HPDE6-E6E7 (cell line): ENCODE data around the gene ARMC2.
A peak's percentile ranks its signal among the peaks of the same experiment; 100 is the strongest.
"Not testable (repeated sequence)": the region's sequence is repeated elsewhere in the genome, so short reads cannot be mapped to it uniquely, and the experiment has no call there.

Experiments used
- DNase-seq: peaks from one replicate; pipeline ENCODE4 v3.0.0; 2011; ENCODE audit warnings: missing footprints; ENCODE audit errors: extremely low spot score

The ARMC2 gene

DNA sequence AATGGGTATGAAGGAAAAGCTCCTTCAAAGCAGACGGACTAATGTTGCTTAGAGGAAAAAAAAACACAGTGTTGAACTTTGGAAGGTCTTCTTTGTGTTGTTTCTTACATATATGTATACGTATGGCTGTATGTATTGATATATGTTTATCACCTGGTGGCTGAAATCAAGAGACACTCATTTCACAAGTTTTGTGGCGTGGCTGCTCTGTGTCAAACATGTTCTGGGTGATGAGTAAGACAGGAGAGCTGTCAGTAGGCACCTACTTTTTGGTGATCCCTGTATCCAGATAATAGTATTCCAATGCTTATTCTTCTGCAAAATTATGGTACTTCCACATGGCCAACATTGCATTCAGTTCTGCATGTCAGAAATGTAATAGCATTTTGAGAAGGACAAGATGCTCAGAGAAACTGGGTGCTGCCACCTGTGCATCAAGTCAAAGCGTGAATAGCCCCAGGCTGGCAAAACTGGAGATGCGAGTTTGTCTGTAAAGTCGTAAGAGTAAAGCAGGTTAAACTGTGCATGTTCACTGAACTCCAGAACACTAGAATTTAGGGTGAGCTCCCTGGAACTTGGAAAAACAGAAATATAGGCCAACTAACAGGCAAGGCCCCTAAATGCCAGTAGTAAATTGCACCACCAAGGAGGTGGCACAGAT is 67.9 kb downstream of the ARMC2 start:
- DNase-seq = no peak

DNA sequence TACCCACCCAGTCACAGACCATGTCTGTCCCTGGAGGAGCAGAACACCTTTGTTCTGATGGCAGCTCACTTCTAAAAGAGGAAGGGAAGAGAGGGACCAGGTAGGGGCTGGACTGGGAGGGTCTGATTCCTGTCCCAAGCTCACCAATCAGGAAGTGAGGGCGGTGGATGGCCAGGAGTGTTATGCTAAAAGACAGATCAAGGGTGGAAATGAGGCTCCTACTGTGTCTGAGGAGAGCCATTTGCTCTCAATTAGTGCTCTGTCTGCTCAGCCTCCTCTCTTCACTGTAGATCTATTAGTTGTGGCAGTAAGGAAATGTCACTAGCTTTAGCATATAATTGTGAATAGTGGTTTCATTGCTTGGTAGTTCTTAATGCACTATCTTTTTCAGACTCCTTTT is 72.5 kb downstream of the ARMC2 start:
- DNase-seq = no peak

DNA sequence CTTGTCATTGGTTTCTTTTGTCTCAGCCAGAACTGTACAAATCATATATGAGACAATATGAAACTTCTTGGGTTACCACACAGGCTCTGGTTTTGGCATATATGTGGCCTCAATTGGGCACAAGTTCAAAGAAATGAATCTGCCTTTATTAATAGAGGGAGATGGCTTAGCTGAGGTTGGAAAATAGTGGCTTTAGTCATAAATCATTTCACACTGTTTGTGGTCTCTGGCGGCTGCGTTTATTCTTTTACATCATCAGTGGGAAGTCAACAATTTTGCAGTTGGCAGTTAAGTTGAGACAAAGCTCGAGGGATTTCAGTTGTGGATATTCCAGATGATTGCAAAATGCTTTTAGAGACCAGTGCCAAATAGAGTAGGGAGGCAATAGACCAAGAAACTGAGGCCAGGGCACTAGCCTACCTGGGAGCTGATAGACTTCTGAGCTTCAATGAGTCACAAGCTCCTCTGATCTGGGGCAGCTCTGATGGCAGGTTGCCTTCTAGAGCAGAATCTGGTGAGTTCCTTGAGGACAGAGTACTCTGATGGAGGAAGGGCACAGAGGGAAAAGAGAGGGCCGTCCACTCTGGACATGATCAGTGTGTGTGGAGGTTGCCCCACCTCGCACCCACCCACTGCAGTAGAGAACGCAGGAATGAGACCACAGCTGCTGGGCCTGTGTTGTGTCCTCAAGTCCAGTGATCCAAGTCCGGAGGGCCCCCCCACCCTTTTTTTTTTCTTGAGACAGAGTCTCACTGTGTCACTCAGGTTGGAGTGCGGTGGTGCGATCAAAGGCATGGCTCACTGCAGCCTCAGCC is 73.5 kb downstream of the ARMC2 start:
- DNase-seq = no peak

DNA sequence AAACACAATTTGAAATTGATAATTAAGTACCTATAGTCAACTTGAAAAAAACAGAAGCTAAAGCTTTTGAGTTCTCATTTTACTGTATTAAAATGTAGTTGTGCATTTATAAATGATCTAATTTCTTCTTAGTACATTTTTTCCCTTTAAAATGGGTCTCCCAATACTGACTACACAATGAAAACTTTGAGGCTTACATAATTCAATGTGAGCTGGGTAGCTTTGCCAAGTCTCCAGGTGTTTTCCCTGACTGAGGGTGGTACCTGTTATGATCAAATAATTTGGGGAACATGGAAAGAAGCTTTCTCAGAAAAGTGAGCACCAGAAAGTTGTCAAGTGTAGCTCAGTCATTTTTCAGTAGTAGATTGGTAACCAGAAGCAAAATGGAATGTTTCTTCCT is 74.3 kb downstream of the ARMC2 start:
- no peak for DNase-seq

GRCh38 chr6:108927927-108928326 is 79.7 kb downstream of the ARMC2 start:
- DNase-seq = no peak

- DNase-seq = no peak
Measured at GRCh38 chr6:108928650-108929049, 80.4 kb downstream of the ARMC2 start.

GRCh38 chr6:108931090-108931489 is 82.9 kb downstream of the ARMC2 start:
- DNase-seq = not testable (repeated sequence)

GRCh38 chr6:108937170-108937569 is 88.9 kb downstream of the ARMC2 start:
- DNase-seq = no peak

GRCh38 chr6:108940741-108941140 is 92.5 kb downstream of the ARMC2 start:
- DNase-seq = no peak

- DNase-seq = no peak
Measured at GRCh38 chr6:108941281-108941680, 93.1 kb downstream of the ARMC2 start.

DNA sequence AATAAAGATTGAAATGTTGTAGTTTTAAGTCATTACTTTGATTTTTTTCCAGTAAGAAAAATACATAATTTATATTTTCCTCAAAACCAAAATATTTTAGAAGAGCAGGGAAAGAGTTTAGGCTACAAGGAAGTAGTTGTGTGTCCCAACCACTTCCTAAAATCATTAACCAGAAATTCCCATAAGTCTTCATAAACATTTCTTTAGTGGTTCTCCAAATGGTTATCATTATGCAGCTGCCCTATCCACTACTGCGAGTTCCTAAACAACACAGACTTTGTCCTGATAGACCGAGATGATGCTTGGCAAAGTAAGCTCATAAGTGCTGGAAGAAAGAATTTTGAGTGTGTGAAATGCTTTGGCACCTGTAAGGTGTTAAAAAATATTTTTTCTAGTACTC is 93.6 kb downstream of the ARMC2 start:
- DNase-seq = no peak

DNA sequence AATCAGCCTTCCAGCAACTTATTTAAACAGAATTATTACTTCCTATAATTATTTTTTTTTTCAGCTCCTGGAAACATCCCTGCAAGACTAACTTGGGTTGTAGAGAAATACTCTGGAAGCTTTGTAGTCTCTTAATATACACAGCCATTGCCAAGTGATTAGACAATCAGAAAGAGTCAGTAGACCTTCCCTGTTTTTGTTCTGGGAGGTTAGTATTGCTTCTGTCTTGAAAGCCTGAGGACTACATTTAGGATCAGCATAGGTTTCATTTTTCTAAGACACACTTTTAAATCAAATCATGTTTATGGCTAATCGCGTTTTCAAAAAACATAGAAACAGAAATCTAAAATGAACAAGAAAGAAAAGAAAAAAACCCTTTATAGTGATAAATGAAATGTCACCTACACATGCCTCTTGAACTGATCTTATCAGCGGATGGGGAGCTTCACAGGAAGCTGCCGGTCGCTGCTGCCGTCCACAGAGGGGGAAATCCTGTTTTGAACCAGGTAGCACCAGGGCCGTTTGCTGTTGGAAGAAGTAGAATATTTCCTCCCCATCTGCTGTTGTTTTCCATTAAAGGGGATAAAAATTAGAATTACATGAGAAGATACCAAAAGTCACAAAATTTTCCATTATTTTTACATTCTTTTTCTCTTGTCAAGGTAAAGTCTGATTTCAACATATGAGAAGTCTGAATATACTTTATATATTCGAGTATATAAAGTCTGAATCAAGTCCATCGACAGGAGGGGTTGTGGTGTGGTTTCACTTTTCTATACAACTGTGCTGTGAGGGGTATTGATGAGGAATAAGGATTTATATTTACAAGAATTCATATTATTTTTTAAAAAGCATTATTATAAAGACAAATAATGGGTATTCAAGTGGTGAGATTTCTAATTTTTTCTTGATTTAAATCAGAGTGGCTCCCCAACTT is 94.6 kb downstream of the ARMC2 start:
- no peak for DNase-seq

- DNase-seq = no peak
Measured at GRCh38 chr6:108944071-108944470, 95.8 kb downstream of the ARMC2 start.

DNA sequence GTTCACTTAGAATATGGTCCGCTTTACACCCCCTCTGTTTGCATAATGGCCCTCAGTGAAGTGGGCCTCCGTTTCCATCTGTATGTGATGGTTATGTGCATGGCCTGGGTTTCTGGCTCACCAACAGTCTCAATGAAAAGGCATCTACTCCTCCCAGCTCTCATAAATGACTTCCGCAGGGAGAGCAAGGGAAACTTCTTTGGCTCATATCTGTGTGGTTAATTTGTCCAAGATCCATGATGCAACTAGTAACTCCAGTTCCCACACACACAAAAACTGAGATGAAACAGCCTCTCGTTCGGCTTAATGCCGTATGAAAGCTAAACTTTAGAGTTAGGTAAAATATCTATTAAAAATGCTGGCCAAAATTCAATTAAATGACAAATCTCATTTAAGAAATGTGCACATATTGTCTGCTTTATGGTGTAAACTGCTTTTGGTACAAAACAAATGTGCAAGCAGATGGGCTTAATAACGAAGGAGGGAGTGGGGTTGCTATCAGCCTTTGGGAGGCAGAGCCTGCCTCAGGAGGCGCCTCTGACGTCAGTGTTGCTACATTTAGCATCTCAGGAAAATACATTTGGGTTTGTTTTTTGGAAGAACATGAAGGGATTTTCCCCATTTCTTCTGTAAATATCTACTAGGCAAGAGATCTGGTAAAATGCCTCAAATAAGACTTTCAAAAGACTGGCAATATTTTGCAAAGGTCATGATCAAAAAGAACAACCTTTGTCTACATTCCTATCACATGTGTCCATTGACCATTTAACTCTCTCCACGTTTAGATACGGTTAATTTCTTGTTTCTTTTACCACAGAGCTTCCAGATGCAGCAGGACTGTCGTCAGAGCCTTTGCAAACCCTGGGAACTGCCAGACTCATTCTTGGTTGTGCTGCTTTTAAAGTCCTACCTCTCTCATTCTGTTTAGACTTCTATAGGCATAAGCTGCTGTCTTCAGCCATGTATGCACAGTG is 96.8 kb downstream of the ARMC2 start:
- DNase-seq = no peak

DNA sequence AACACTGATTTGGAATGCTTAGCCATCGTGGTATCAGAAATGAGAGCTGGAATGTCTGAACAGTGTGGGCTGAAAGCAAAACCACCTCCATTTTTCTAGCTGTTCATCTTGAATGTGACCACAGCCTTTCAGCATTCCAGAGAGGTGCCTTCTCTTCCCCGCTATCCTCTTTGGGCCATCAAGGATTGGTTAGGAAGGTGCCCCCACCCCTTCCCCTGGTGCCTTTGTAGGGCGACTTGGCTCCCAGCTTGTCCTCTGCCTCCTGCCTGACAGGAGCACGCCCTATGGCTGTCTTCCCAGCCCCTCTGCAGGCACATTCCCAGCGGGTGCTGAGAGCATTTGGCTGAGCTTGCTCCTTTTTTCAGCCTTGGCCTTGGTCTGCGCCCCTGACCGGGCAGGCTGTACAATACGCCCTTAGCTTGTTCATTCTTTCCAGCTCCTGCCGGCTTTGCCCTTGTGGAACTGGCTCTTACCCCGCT is 97.5 kb downstream of the ARMC2 start:
- no peak for DNase-seq

GRCh38 chr6:108946695-108947094 is 98.5 kb downstream of the ARMC2 start:
- DNase-seq = no peak

GRCh38 chr6:108947114-108947854 is 99.1 kb downstream of the ARMC2 start:
- DNase-seq = peak; percentile 89

- peak; percentile 15 for DNase-seq
Measured at GRCh38 chr6:108948181-108948661, 100.0 kb downstream of the ARMC2 start.

GRCh38 chr6:108951351-108951953 is 103.2 kb downstream of the ARMC2 start:
- DNase-seq = no peak
